ENCODE data around the gene CACNA1E.

CACNA1E gene

GRCh38 chr1:181718034-181718433 is 234.7 kb downstream of the CACNA1E start:
- DNase-seq = no peak

GRCh38 chr1:181726320-181727012 is 243.1 kb downstream of the CACNA1E start:
- DNase-seq = no peak

GRCh38 chr1:181730606-181731005 is 247.3 kb downstream of the CACNA1E start:
- DNase-seq = no peak

GRCh38 chr1:181732218-181732990 is 249.1 kb downstream of the CACNA1E start:
- no peak for DNase-seq

GRCh38 chr1:181733486-181733885 is 250.2 kb downstream of the CACNA1E start:
- DNase-seq = no peak

GRCh38 chr1:181737056-181737455 is 253.7 kb downstream of the CACNA1E start:
- DNase-seq = no peak

GRCh38 chr1:181739214-181739613 is 255.9 kb downstream of the CACNA1E start:
- DNase-seq = no peak

- DNase-seq = no peak
Measured at GRCh38 chr1:181742426-181742825, 259.1 kb downstream of the CACNA1E start.

GRCh38 chr1:181743878-181744312 is 260.6 kb downstream of the CACNA1E start:
- DNase-seq = no peak

GRCh38 chr1:181746224-181746623 is 262.9 kb downstream of the CACNA1E start:
- no peak for DNase-seq

GRCh38 chr1:181748013-181748412 is 264.7 kb downstream of the CACNA1E start:
- no peak for DNase-seq

- no peak for DNase-seq
Measured at GRCh38 chr1:181754103-181754502, 270.8 kb downstream of the CACNA1E start.

- DNase-seq = no peak
Measured at GRCh38 chr1:181759481-181759880, 276.2 kb downstream of the CACNA1E start.

GRCh38 chr1:181763736-181764135 is 280.4 kb downstream of the CACNA1E start:
- DNase-seq = no peak

GRCh38 chr1:181765451-181766026 is 282.2 kb downstream of the CACNA1E start:
- DNase-seq = no peak

GRCh38 chr1:181767001-181767708 is 283.8 kb downstream of the CACNA1E start:
- DNase-seq = no peak

GRCh38 chr1:181768211-181768929 is 285.1 kb downstream of the CACNA1E start:
- no peak for DNase-seq

GRCh38 chr1:181768930-181769280 is 285.6 kb downstream of the CACNA1E start:
- no peak for DNase-seq

GRCh38 chr1:181769846-181770245 is 286.5 kb downstream of the CACNA1E start:
- no peak for DNase-seq

GRCh38 chr1:181772714-181773113 is 289.4 kb downstream of the CACNA1E start:
- no peak for DNase-seq

GRCh38 chr1:181776044-181776443 is 292.7 kb downstream of the CACNA1E start:
- no peak for DNase-seq

- DNase-seq = no peak
Measured at GRCh38 chr1:181777286-181777685, 294.0 kb downstream of the CACNA1E start.

GRCh38 chr1:181777812-181778211 is 294.5 kb downstream of the CACNA1E start:
- no peak for DNase-seq
